K562 (cell line): ENCODE measurements around the gene ANXA3. TPM values are rescaled to one million over a fixed set of nuclear protein-coding genes. Genes with fewer than 3 reads are reported as not detected.

Experiments
- ATAC-seq: fragments of 200-7000 bp; cut with Tn5 transposase; 3 replicates; pipeline ENCODE4 v1.9.1; 2020; ENCODE audit warnings: moderate library complexity
- BruUV-seq: library from RNA; stranded (reverse); fragments of 400-500 nt; replicated peaks from 2 replicates; lab custom pipeline; 2021; lab: Mats Ljungman, UMichigan
- CTCF ChIA-PET: fragments of 300-600 bp; formaldehyde crosslinking; extraction: SDS; loops from one replicate; lab custom pipeline; 2021; ENCODE audit warnings: low intra/inter-chr PET ratio; lab: Yijun Ruan, JAX
- POLR2A ChIA-PET: fragments of 300-600, 350-650 bp; sonication (Branson Sonifier 250); formaldehyde crosslinking; extraction: SDS; loops from one replicate; lab custom pipeline; 2021; ENCODE audit warnings: antibody characterized with exemption, inconsistent platforms; lab: Yijun Ruan, JAX
- DNase-seq, 4 experiments: peaks; one replicate each; pipeline versions ENCODE4 v3.0.0 to v3.0.0-alpha.2; 2011 to 2018; ENCODE audit warnings: low spot score in 3 of 4, mixed read lengths in 3 of 4; ENCODE audit errors: extremely low read depth in 1 of 4
- FAIRE-seq: peaks from 2 replicates; lab custom pipeline; 2011; peaks lifted over from hg19 to GRCh38; lab: Jason Lieb, UNC
- H2AFZ ChIP-seq: 2 replicates; pipeline ENCODE4 v1.6.0; 2011; ENCODE audit warnings: low read depth, low read length, control low read depth, inconsistent platforms
- H3K27ac ChIP-seq: fragments of 200-600 bp; 3 replicates; pipeline ENCODE4 v1.8.0; 2011; ENCODE audit warnings: low read depth, mild to moderate bottlenecking, control low read depth, inconsistent platforms, low read length, moderate library complexity, mixed read lengths; ENCODE audit errors: extremely low read depth
- H3K27me3 ChIP-seq, 2 experiments: fragments of 300-600 bp in 1 of 2; 2 replicates in 1 of 2; 3 replicates in 1 of 2; pipeline versions ENCODE4 v1.6.0 to v1.8.0; 2011; ENCODE audit warnings: inconsistent platforms in 2 of 2, low read length in 2 of 2, mild to moderate bottlenecking in 1 of 2, mixed read lengths in 1 of 2, moderate library complexity in 1 of 2; ENCODE audit not compliant: control insufficient read depth in 2 of 2, insufficient read depth in 2 of 2
- H3K36me3 ChIP-seq: fragments of 300-600 bp; 3 replicates; pipeline ENCODE4 v1.8.0; 2011; ENCODE audit warnings: mild to moderate bottlenecking, low read length, inconsistent platforms; ENCODE audit not compliant: control insufficient read depth, insufficient read depth
- H3K4me1 ChIP-seq, 2 experiments: fragments of 200-600 bp in 1 of 2; replicated peaks in 1 of 2; 2 replicates in 1 of 2; 3 replicates in 1 of 2; pipeline versions ENCODE4 v1.5.1 to v1.8.0; 2011; ENCODE audit warnings: inconsistent platforms in 2 of 2, low read length in 2 of 2, mild to moderate bottlenecking in 1 of 2, mixed read lengths in 1 of 2, moderate library complexity in 1 of 2; ENCODE audit not compliant: control insufficient read depth in 2 of 2, insufficient read depth in 2 of 2
- H3K4me2 ChIP-seq: 2 replicates; pipeline ENCODE4 v1.6.1; 2011; ENCODE audit warnings: low read length, control low read depth, inconsistent platforms, mixed read lengths; ENCODE audit not compliant: insufficient read depth
- H3K4me3 ChIP-seq: fragments of 200-600 bp; sonication (generic), shearing (Covaris generic); 2 replicates; pipeline ENCODE4 v1.5.1; 2016; ENCODE audit warnings: control low read depth, inconsistent platforms
- H3K79me2 ChIP-seq: fragments of 200-600 bp; 3 replicates; pipeline ENCODE4 v1.8.0; 2011; ENCODE audit warnings: low read length, inconsistent platforms; ENCODE audit not compliant: control insufficient read depth, insufficient read depth
- H3K9ac ChIP-seq, 2 experiments: 2 replicates each; pipeline versions ENCODE4 v1.6.0 to v1.6.1; 2011; ENCODE audit warnings: low read depth in 2 of 2, low read length in 2 of 2, control low read depth in 1 of 2, inconsistent platforms in 1 of 2, mild to moderate bottlenecking in 1 of 2, mixed read lengths in 1 of 2; ENCODE audit not compliant: insufficient read depth in 1 of 2
- H3K9me1 ChIP-seq: one replicate; pipeline ENCODE4 v1.6.0; 2011; ENCODE audit warnings: inconsistent platforms, mild to moderate bottlenecking, low read length, moderate library complexity; ENCODE audit not compliant: control insufficient read depth, insufficient read depth
- H3K9me3 ChIP-seq: replicated peaks from 2 replicates; pipeline ENCODE4 v1.5.1; 2011; ENCODE audit warnings: low read depth, low read length, inconsistent platforms; ENCODE audit not compliant: control insufficient read depth, insufficient read depth
- H4K20me1 ChIP-seq: replicated peaks from 2 replicates; pipeline ENCODE4 v1.6.1; 2011; ENCODE audit warnings: low read length, inconsistent platforms, mixed read lengths; ENCODE audit not compliant: control insufficient read depth, insufficient read depth
- BDP1 ChIP-seq: IDR thresholded peaks from 3 replicates; pipeline ENCODE4 v1.6.1; 2011; ENCODE audit not compliant: insufficient read length, insufficient read depth
- BRD9 ChIP-seq: fragments of 450-650 bp; IDR thresholded peaks from 2 replicates; pipeline ENCODE4 v1.6.1; 2018; ENCODE audit warnings: low read depth; ENCODE audit not compliant: partially characterized antibody
- CBX1 ChIP-seq: sonication (generic); IDR thresholded peaks from 2 replicates; pipeline ENCODE4 v1.6.1; 2016; ENCODE audit warnings: antibody characterized with exemption, low read depth, mild to moderate bottlenecking
- CLOCK ChIP-seq: fragments of 250-450 bp; sonication (Bioruptor Pico); IDR thresholded peaks from 2 replicates; pipeline ENCODE4 v1.4.0; 2020; ENCODE audit warnings: mild to moderate bottlenecking, moderate library complexity, borderline replicate concordance
- DLX4 ChIP-seq: fragments of 250-450 bp; sonication (Bioruptor Pico); IDR thresholded peaks from 2 replicates; pipeline ENCODE4 v1.6.1; 2021; ENCODE audit warnings: mild to moderate bottlenecking
- HOXB6 ChIP-seq: fragments of 250-450 bp; sonication (Bioruptor Pico); IDR thresholded peaks from 2 replicates; pipeline ENCODE4 v1.5.1; 2022; ENCODE audit warnings: mild to moderate bottlenecking, borderline replicate concordance
- IFI16 ChIP-seq: fragments of 250-450 bp; sonication (Bioruptor Pico); IDR thresholded peaks from 2 replicates; pipeline ENCODE4 v2.1.2; 2022; ENCODE audit warnings: mild to moderate bottlenecking, inconsistent platforms
- USF1 ChIP-seq: sonication (generic); formaldehyde crosslinking; IDR thresholded peaks from 2 replicates; pipeline ENCODE4 v1.9.0; 2022; ENCODE audit warnings: mild to moderate bottlenecking, missing genetic modification reagents
- ZNF274 ChIP-seq: IDR thresholded peaks from 2 replicates; pipeline ENCODE4 v1.6.1; 2011; ENCODE audit warnings: low read depth, mild to moderate bottlenecking, low read length, moderate library complexity, borderline replicate concordance
- ZNF347 ChIP-seq: fragments of 450-650 bp; formaldehyde crosslinking; IDR thresholded peaks from 2 replicates; pipeline ENCODE4 v1.4.0; 2020; ENCODE audit warnings: low read depth, mild to moderate bottlenecking, moderate library complexity
- ZNF699 ChIP-seq: fragments of 250-450 bp; sonication (Bioruptor Pico); IDR thresholded peaks from 2 replicates; pipeline ENCODE4 v1.8.0; 2021; ENCODE audit warnings: mild to moderate bottlenecking, moderate library complexity; ENCODE audit not compliant: insufficient replicate concordance
- ZZZ3 ChIP-seq: fragments of 450-650 bp; IDR thresholded peaks from 2 replicates; pipeline ENCODE4 v1.6.1; 2016; ENCODE audit warnings: antibody characterized with exemption, mild to moderate bottlenecking, moderate library complexity
- in situ Hi-C: fragments of 300-500 bp; cut with MboI; formaldehyde crosslinking; loops from 4 replicates; pipeline ENCODE4 v1.15.0; 2018; ENCODE audit warnings: inconsistent platforms, mixed read lengths
- intact Hi-C: fragments of 100-400 bp; cut with micrococcal nuclease; formaldehyde crosslinking; loops from 2 replicates; pipeline ENCODE4 v1.14.2; 2022
- polyA plus RNA-seq, 8 experiments: library from polyadenylated mRNA; depleted of rRNA in 4 of 8; stranded (reverse) in 5 of 8; unstranded in 3 of 8; fragments of >200 nt; fragmentation: Nextera tagmentation in 2 of 8; fragmentation: Illumina TruSeq in 1 of 8; extraction: Ambion mirVana in 2 of 8; extraction: Trizol in 1 of 8; gene quantifications; 2 replicates each; pipeline versions ENCODE4 v1.2.1 to v1.2.3, GENCODE V29; 2011 to 2014; ENCODE audit warnings: inconsistent platforms in 1 of 8, missing spikeins in 1 of 8
- total RNA-seq, 7 experiments: library from RNA; depleted of rRNA in 6 of 7; stranded (reverse); fragments of >200 nt in 6 of 7; fragmentation: Illumina TruSeq in 2 of 7; extraction: Trizol in 2 of 7; gene quantifications; 2 replicates each; pipeline versions ENCODE4 v1.2.1 to v1.2.3, GENCODE V29; 2011 to 2021; ENCODE audit warnings: low replicate concordance in 1 of 7

Gene ANXA3
- total and polyA plus RNA-seq, 9 of the 15 experiments (the other 6 are each of a cell fraction or from before 2014, with no cell fraction given), result 6.3 to 15.5 (median 9.8) TPM

- intact Hi-C loops (no loop called here), in situ Hi-C loops (no loop called here)
- Histone ChIP-seq H3K4me2 (no peak overlapping the region), H3K9me3 (no peaks in the 10 kb centered on the region), H3K36me3 (no peaks in the 10 kb centered on the region), H3K4me1 (peaks cover 10 to 20% of the 10 kb centered on the region in 2 experiments; a peak in 4 of 5 replicates), H3K79me2 (no peaks in the 10 kb centered on the region), H3K27me3 (peaks cover 4 to 8% of the 10 kb centered on the region in 2 experiments; a peak in 2 of 5 replicates), H4K20me1 (no peaks in the 10 kb centered on the region), H3K4me3 (no peak overlapping the region), H3K9me1 (no peaks in the 10 kb centered on the region), H2AFZ (no peak overlapping the region; the same call in 1 of the 2 replicates), H3K27ac (no peak overlapping the region), H3K9ac (no peak overlapping the region)
- POLR2A ChIA-PET, result interaction anchor here (0.6 kb wide), 1 partner anchor 330 kb away, joined by 3 read pairs; no protein-coding TSS in a partner anchor
- no peak for FAIRE-seq
- no TSS peak for BruUV-seq
- CTCF ChIA-PET, result no interaction called here
- TF ChIP-seq CBX1, result no peak
- TF ChIP-seq ZNF347, result no peak
- no peak for TF ChIP-seq BRD9
- no peak for TF ChIP-seq ZZZ3
- no peak for TF ChIP-seq HOXB6 (CRISPR knock-in tag)
- TF ChIP-seq USF1 (CRISPR knock-in tag), result no peak
- no peak for TF ChIP-seq IFI16 (CRISPR knock-in tag)
- TF ChIP-seq ZNF699 (CRISPR knock-in tag), result no peak
- no peak for TF ChIP-seq DLX4 (CRISPR knock-in tag)
- no peak for TF ChIP-seq ZNF274
- no peak for TF ChIP-seq BDP1
- TF ChIP-seq CLOCK, result no peak
- no peak for DNase-seq
- ATAC-seq, result no peak
These were observed 2.0 kb downstream of the ANXA3 start for GRCh38 chr4:78553529-78554060.
